T-cell (primary cell): ENCODE measurements around the gene HECW1. TPM values are rescaled to one million over a fixed set of nuclear protein-coding genes. Genes with fewer than 3 reads are reported as not detected.
"Not testable (repeated sequence)": the region's sequence is repeated elsewhere in the genome, so short reads cannot be mapped to it uniquely, and the experiment has no call there.

Experiments
- ATAC-seq, 4 experiments: fragments of 200-7000 bp in 3 of 4; fragments of 150-1000 bp in 1 of 4; cut with Tn5 transposase; replicated peaks in 1 of 4; 1 replicate in 3 of 4; 2 replicates in 1 of 4; pipeline ENCODE4 v1.10.0; 2021; ENCODE audit warnings: moderate library complexity in 3 of 4, mild to moderate bottlenecking in 2 of 4, moderate number of reproducible peaks in 1 of 4
- CTCF ChIA-PET, 2 donors: fragments of 300-600 bp; sonication (Branson Sonifier 250); formaldehyde crosslinking; loops; one replicate each; lab custom pipeline; 2022; ENCODE audit warnings: antibody characterized with exemption in 2 of 2; lab: Charles Lee
- POLR2A ChIA-PET, 2 donors: fragments of 300-600 bp; sonication (Branson Sonifier 250); formaldehyde crosslinking; loops; one replicate each; lab custom pipeline; 2022; ENCODE audit warnings: antibody characterized with exemption in 2 of 2; lab: Charles Lee
- DNase-seq, 35 experiments: peaks; one replicate each; pipeline versions ENCODE4 v3.0.0 to v3.0.0-alpha.2; 2013 to 2023
- H3K27ac ChIP-seq: one replicate; pipeline ENCODE4 v1.5.1; 2013; ENCODE audit warnings: low read length
- H3K27me3 ChIP-seq, 2 experiments: replicated peaks in 1 of 2; 1 replicate in 1 of 2; 2 replicates in 1 of 2; pipeline versions ENCODE4 v1.6.1 to v1.7.0; 2013; ENCODE audit warnings: low read length in 1 of 2, mixed read lengths in 1 of 2; ENCODE audit not compliant: control insufficient read depth in 2 of 2, insufficient read depth in 2 of 2; ENCODE audit errors: extremely low read depth in 1 of 2
- H3K36me3 ChIP-seq, 2 donors: 1 replicate in 1 of 2; 2 replicates in 1 of 2; pipeline versions ENCODE4 v1.6.1 to v1.7.0; 2013; ENCODE audit warnings: low read length in 1 of 2; ENCODE audit not compliant: control insufficient read depth in 2 of 2, insufficient read depth in 1 of 2; ENCODE audit errors: extremely low read depth in 1 of 2
- H3K4me1 ChIP-seq, 2 experiments: 1 replicate in 1 of 2; 2 replicates in 1 of 2; pipeline versions ENCODE4 v1.6.1 to v1.7.0; 2013; ENCODE audit warnings: low read length in 2 of 2, mixed read lengths in 1 of 2; ENCODE audit not compliant: insufficient read depth in 2 of 2, control insufficient read depth in 1 of 2; ENCODE audit errors: extremely low read depth in 1 of 2
- H3K4me3 ChIP-seq, 2 donors: 1 replicate in 1 of 2; 2 replicates in 1 of 2; pipeline versions ENCODE4 v1.5.1 to v1.7.0; 2013; ENCODE audit warnings: mild to moderate bottlenecking in 2 of 2, low read length in 1 of 2, moderate library complexity in 1 of 2; ENCODE audit not compliant: control insufficient read depth in 1 of 2; ENCODE audit errors: extremely low read depth in 1 of 2
- H3K9me3 ChIP-seq: 2 replicates; pipeline ENCODE4 v1.7.0; 2013
- H3K27ac Mint-ChIP-seq, 2 donors: one replicate each; pipeline ENCODE4 v1.8.0; 2020 to 2021; ENCODE audit warnings: mild to moderate bottlenecking in 2 of 2, mixed read lengths in 2 of 2
- H3K27me3 Mint-ChIP-seq, 2 donors: one replicate each; pipeline ENCODE4 v1.8.0; 2021 to 2022; ENCODE audit warnings: mixed read lengths in 2 of 2
- H3K36me3 Mint-ChIP-seq: one replicate; pipeline ENCODE4 v1.8.0; 2021; ENCODE audit warnings: mixed read lengths
- H3K4me1 Mint-ChIP-seq, 3 donors: one replicate each; pipeline ENCODE4 v1.8.0; 2020 to 2022; ENCODE audit warnings: mixed read lengths in 3 of 3, mild to moderate bottlenecking in 1 of 3
- H3K4me3 Mint-ChIP-seq, 3 donors: one replicate each; pipeline ENCODE4 v1.8.0; 2020 to 2022; ENCODE audit warnings: mild to moderate bottlenecking in 3 of 3, mixed read lengths in 3 of 3, moderate library complexity in 3 of 3
- H3K9me3 Mint-ChIP-seq, 3 donors: one replicate each; pipeline ENCODE4 v1.8.0; 2020 to 2022; ENCODE audit warnings: mixed read lengths in 3 of 3
- WGBS: methylation state at CpG from one replicate; pipeline ENCODE4 v1.1.5; 2013; ENCODE audit warnings: missing lambda C conversion rate; ENCODE audit not compliant: insufficient coverage; 5-methylcytosine and 5-hydroxymethylcytosine counted together
- total RNA-seq, 35 experiments: library from RNA in 6 of 35; stranded (reverse) in 6 of 35; fragments of 120-200 nt in 1 of 35; gene quantifications; one replicate each; pipeline versions ENCODE4 v1.2.1 to v1.2.4 and lab custom pipeline; 2013 to 2026

Gene HECW1
- total RNA-seq, 5 donors from 2014 or later (not counting 1 experiment from before 2014, with no cell fraction given), result not detected

- Histone ChIP-seq H3K9me3 (no peaks in the 10 kb centered on the region), H3K27ac (peak overlapping the region; percentile 95), H3K36me3 (peaks cover 0 to 21% of the 10 kb centered on the region in 2 donors), H3K4me1 (peaks cover 51 to 78% of the 10 kb centered on the region in 2 experiments), H3K27me3 (no peaks in the 10 kb centered on the region), H3K4me3 (no peak overlapping the region)
- DNase-seq (no peak), ATAC-seq (no peak)
- Mint-ChIP-seq H3K27ac (peak overlapping the region; percentile 80 to 86), H3K27me3 (no peaks in the 10 kb centered on the region), H3K36me3 (peaks cover 19% of the 10 kb centered on the region), H3K4me3 (peak overlapping the region; percentile 62 to 96 (median 69)), H3K9me3 (no peaks in the 10 kb centered on the region), H3K4me1 (peaks cover 86 to 90% (median 87%) of the 10 kb centered on the region in 3 donors)
- WGBS, result 10% methylated on average over 1 of the region's 4 CpGs
- ChIA-PET CTCF (interaction anchor here in 1 of 2 donors (0.5 to 3.2 kb wide), 7 partner anchors 9 to 123 kb away, joined by 3 to 14 read pairs (median 3); partner anchors contain the start of gene STK17A), POLR2A (interaction anchor here (0.6 to 1.5 kb wide), 7 partner anchors 9 to 112 kb away, joined by 3 to 9 read pairs (median 5); partner anchors contain the start of gene STK17A (in 1 of the 2))
Measured at GRCh38 chr7:43591558-43592180, 479.2 kb downstream of the HECW1 start.

GRCh38 chr7:43592326-43592725 is 479.9 kb downstream of the HECW1 start:
- Mint-ChIP-seq H3K4me1 (peaks cover 85 to 86% (median 86%) of the 10 kb centered on the region in 3 donors), H3K27ac (peak overlapping the region; percentile 80 to 86), H3K4me3 (peak overlapping the region; percentile 62 to 96 (median 69)), H3K36me3 (peaks cover 22% of the 10 kb centered on the region), H3K27me3 (no peaks in the 10 kb centered on the region), H3K9me3 (no peaks in the 10 kb centered on the region)
- WGBS, result no CpG with 5 or more reads among the region's 3 CpGs
- H3K36me3 ChIP-seq, result peaks cover 0 to 28% of the 10 kb centered on the region in 2 donors
- no peaks in the 10 kb centered on the region for H3K9me3 ChIP-seq
- H3K27me3 ChIP-seq, result no peaks in the 10 kb centered on the region
- H3K4me3 ChIP-seq, result peak overlapping the region in 1 of 2 donors; percentile 54
- ChIA-PET POLR2A (interaction anchor here (0.6 to 1.0 kb wide), 11 partner anchors 10 to 203 kb away, joined by 3 to 9 read pairs (median 4); partner anchors contain the start of gene STK17A (in 1 of the 2)), CTCF (interaction anchor here (0.7 to 3.2 kb wide), 4 partner anchors 10 to 107 kb away, joined by 3 to 14 read pairs (median 8); partner anchors contain the start of gene STK17A (in 1 of the 2))
- peak overlapping the region; percentile 95 for H3K27ac ChIP-seq
- ATAC-seq (no peak), DNase-seq (no peak)
- peaks cover 53 to 76% of the 10 kb centered on the region in 2 experiments for H3K4me1 ChIP-seq

GRCh38 chr7:43593010-43593409 is 480.6 kb downstream of the HECW1 start:
- Histone ChIP-seq H3K27ac (peak overlapping the region; percentile 95), H3K27me3 (no peaks in the 10 kb centered on the region), H3K4me3 (peak overlapping the region in 1 of 2 donors; percentile 54), H3K36me3 (peaks cover 0 to 33% of the 10 kb centered on the region in 2 donors), H3K9me3 (no peaks in the 10 kb centered on the region), H3K4me1 (peaks cover 59 to 69% of the 10 kb centered on the region in 2 experiments)
- no peak for DNase-seq
- no CpG with 5 or more reads among the region's 1 CpG for WGBS
- H3K27me3 Mint-ChIP-seq, result no peaks in the 10 kb centered on the region
- no peak for ATAC-seq
- peaks cover 83 to 84% (median 83%) of the 10 kb centered on the region in 3 donors for H3K4me1 Mint-ChIP-seq
- H3K4me3 Mint-ChIP-seq, result peak overlapping the region; percentile 52 to 96 (median 62)
- H3K27ac Mint-ChIP-seq, result peak overlapping the region; percentile 76 to 80
- peaks cover 22% of the 10 kb centered on the region for H3K36me3 Mint-ChIP-seq
- H3K9me3 Mint-ChIP-seq, result no peaks in the 10 kb centered on the region
- CTCF ChIA-PET, result interaction anchor here (1.0 to 3.2 kb wide), 3 partner anchors 10 to 107 kb away, joined by 3 to 14 read pairs (median 12); partner anchors contain the start of gene STK17A (in 1 of the 2)
- POLR2A ChIA-PET, result interaction anchor here (0.6 to 1.0 kb wide), 8 partner anchors 11 to 203 kb away, joined by 3 to 8 read pairs (median 4); partner anchors contain the start of gene STK17A (in 1 of the 2)

- Mint-ChIP-seq H3K4me3 (peak overlapping the region; percentile 52 to 96 (median 62)), H3K27me3 (no peaks in the 10 kb centered on the region), H3K9me3 (no peaks in the 10 kb centered on the region), H3K4me1 (peaks cover 83 to 84% (median 83%) of the 10 kb centered on the region in 3 donors), H3K27ac (peak overlapping the region; percentile 76 to 85), H3K36me3 (peaks cover 27% of the 10 kb centered on the region)
- H3K27ac ChIP-seq, result peak overlapping the region; percentile 95
- DNase-seq (no peak), ATAC-seq (no peak)
- ChIA-PET CTCF (interaction anchor here in 1 of 2 donors (0.6 to 2.0 kb wide), 3 partner anchors 11 to 106 kb away, joined by 4 to 20 read pairs (median 6); partner anchors contain the start of gene STK17A), POLR2A (interaction anchor here (0.6 to 1.2 kb wide), 5 partner anchors 11 to 91 kb away, joined by 3 to 5 read pairs (median 3); partner anchors contain the start of gene STK17A (in 1 of the 2))
- H3K36me3 ChIP-seq, result peaks cover 0 to 40% of the 10 kb centered on the region in 2 donors
- peak overlapping the region in 1 of 2 donors; percentile 17 for H3K4me3 ChIP-seq
- peaks cover 59 to 65% of the 10 kb centered on the region in 2 experiments for H3K4me1 ChIP-seq
- WGBS, result 44% methylated on average over 2 of the region's 2 CpGs
- H3K27me3 ChIP-seq, result no peaks in the 10 kb centered on the region
- no peaks in the 10 kb centered on the region for H3K9me3 ChIP-seq
Measured at GRCh38 chr7:43594020-43594419, 481.6 kb downstream of the HECW1 start.

- not testable (repeated sequence) for H3K9me3 Mint-ChIP-seq, H3K27me3 ChIP-seq, H3K27ac Mint-ChIP-seq, H3K9me3 ChIP-seq, H3K27me3 Mint-ChIP-seq, H3K4me3 ChIP-seq, ATAC-seq, H3K27ac ChIP-seq, DNase-seq
- Histone ChIP-seq H3K36me3 (peaks cover 0 to 55% of the 10 kb centered on the region in 2 donors), H3K4me1 (peaks cover 50 to 53% of the 10 kb centered on the region in 2 experiments)
- CTCF ChIA-PET, result interaction anchor here in 1 of 2 donors (0.7 kb wide), 1 partner anchor 16 kb away, joined by 5 read pairs; no protein-coding TSS in a partner anchor
- H3K36me3 Mint-ChIP-seq, result peaks cover 37% of the 10 kb centered on the region
- H3K4me3 Mint-ChIP-seq, result peak overlapping the region in 1 of 3 donors; percentile 96
- no CpG with 5 or more reads among the region's 5 CpGs for WGBS
- POLR2A ChIA-PET, result interaction anchor here (0.7 to 1.3 kb wide), 3 partner anchors 9 to 48 kb away, joined by 5 to 6 read pairs (median 5); partner anchors contain the start of gene STK17A (in 1 of the 2)
- peaks cover 72 to 78% (median 76%) of the 10 kb centered on the region in 3 donors for H3K4me1 Mint-ChIP-seq
Measured at GRCh38 chr7:43596426-43596825, 484.0 kb downstream of the HECW1 start.

GRCh38 chr7:43600056-43600455 is 487.6 kb downstream of the HECW1 start:
- peak overlapping the region; percentile 19 for H3K27ac ChIP-seq
- H3K27ac Mint-ChIP-seq, result peak overlapping the region; percentile 45 to 72

More at GRCh38 chr7:43600056-43600455, 487.6 kb downstream of the HECW1 start:
- Mint-ChIP-seq H3K9me3 (no peaks in the 10 kb centered on the region), H3K4me1 (peaks cover 48 to 54% (median 51%) of the 10 kb centered on the region in 3 donors), H3K27me3 (no peaks in the 10 kb centered on the region), H3K4me3 (peak overlapping the region in 1 of 3 donors; percentile 57), H3K36me3 (peaks cover 37% of the 10 kb centered on the region)
- Histone ChIP-seq H3K4me1 (peaks cover 51 to 53% of the 10 kb centered on the region in 2 experiments), H3K27me3 (no peaks in the 10 kb centered on the region), H3K36me3 (peaks cover 0 to 83% of the 10 kb centered on the region in 2 donors), H3K4me3 (no peak overlapping the region), H3K9me3 (no peaks in the 10 kb centered on the region)
- ATAC-seq (peak in 1 of 4 experiments; percentile 43), DNase-seq (peak in 1 of 35 experiments; percentile 48)
- ChIA-PET CTCF (interaction anchor here in 1 of 2 donors (2.5 kb wide), 1 partner anchor 17 kb away, joined by 7 read pairs; the partner anchor contains the start of gene STK17A), POLR2A (no interaction called here)
- 92% methylated on average over 2 of the region's 3 CpGs for WGBS
